Glutamatergic neuron (in vitro differentiated cells): ENCODE data around the gene NTPCR. TPM values are rescaled to one million over a fixed set of nuclear protein-coding genes. Genes with fewer than 3 reads are reported as not detected.
"Not testable (repeated sequence)": the region's sequence is repeated elsewhere in the genome, so short reads cannot be mapped to it uniquely, and the experiment has no call there.

Experiments used
- DNase-seq: peaks from one replicate; pipeline ENCODE4 v3.0.0; 2022
- H3K27ac Mint-ChIP-seq: one replicate; pipeline ENCODE4 v1.8.0; 2020; ENCODE audit warnings: mild to moderate bottlenecking, mixed read lengths, inconsistent platforms; ENCODE audit not compliant: unreplicated experiment
- H3K27me3 Mint-ChIP-seq: one replicate; pipeline ENCODE4 v1.8.0; 2020; ENCODE audit warnings: mild to moderate bottlenecking, moderate library complexity, mixed read lengths, inconsistent platforms; ENCODE audit not compliant: unreplicated experiment
- H3K36me3 Mint-ChIP-seq: one replicate; pipeline ENCODE4 v1.8.0; 2020; ENCODE audit warnings: mild to moderate bottlenecking, mixed read lengths, inconsistent platforms; ENCODE audit not compliant: unreplicated experiment
- H3K4me1 Mint-ChIP-seq: one replicate; pipeline ENCODE4 v1.8.0; 2020; ENCODE audit warnings: mild to moderate bottlenecking, low read depth, mixed read lengths, inconsistent platforms; ENCODE audit not compliant: unreplicated experiment
- H3K4me3 Mint-ChIP-seq: one replicate; pipeline ENCODE4 v1.8.0; 2020; ENCODE audit warnings: mild to moderate bottlenecking, mixed read lengths, inconsistent platforms; ENCODE audit not compliant: unreplicated experiment
- H3K9me3 Mint-ChIP-seq: one replicate; pipeline ENCODE4 v1.8.0; 2020; ENCODE audit warnings: mild to moderate bottlenecking, moderate library complexity, mixed read lengths, inconsistent platforms; ENCODE audit not compliant: unreplicated experiment
- total RNA-seq: library from RNA; stranded (reverse); fragmentation: NEBNext Ultra II Directional; extraction: Animal tissue kit (Norgen Biotek cat#: 25700); gene quantifications from one replicate; pipeline ENCODE4 v1.2.1, GENCODE V29; 2021; ENCODE audit not compliant: unreplicated experiment
- TF ChIP-seq, protein P1 (sequence below): fragments of 200-600 bp; sonication (generic); IDR thresholded peaks from one replicate; pipeline ENCODE4 v1.5.0; 2021; ENCODE audit not compliant: partially characterized antibody, unreplicated experiment

NTPCR gene
- total RNA-seq, 1 donor from 2014 or later, result 40.7 TPM

DNA sequence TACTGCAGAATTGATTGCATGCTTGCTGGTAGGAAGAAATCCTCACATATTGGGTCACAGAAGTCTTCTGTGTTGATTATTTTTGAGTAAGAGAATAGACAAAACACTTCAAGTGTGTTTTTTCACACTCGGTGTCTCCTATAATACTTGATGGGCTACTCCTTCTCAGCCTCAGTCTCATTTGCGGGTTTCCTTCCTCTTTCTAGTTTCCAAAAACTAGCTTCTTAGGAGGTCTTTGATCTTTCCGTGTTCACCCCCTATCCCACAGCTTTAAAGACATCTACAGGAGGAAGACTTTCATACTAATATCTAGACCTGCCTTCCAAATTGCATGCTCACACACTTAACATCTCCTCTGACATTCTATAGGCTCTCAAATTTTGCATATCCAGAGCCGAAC is 40.7 kb upstream of the NTPCR start:
- peaks cover 2% of the 10 kb centered on the region for H3K9me3 Mint-ChIP-seq
- no peak overlapping the region for H3K27ac Mint-ChIP-seq

GRCh38 chr1:232911027-232911599 is 39.3 kb upstream of the NTPCR start:
- Mint-ChIP-seq H3K4me1 (peaks cover 6% of the 10 kb centered on the region), H3K27ac (no peak overlapping the region), H3K27me3 (peaks cover 5% of the 10 kb centered on the region), H3K9me3 (peaks cover 2% of the 10 kb centered on the region), H3K36me3 (no peaks in the 10 kb centered on the region), H3K4me3 (no peak overlapping the region)
- no peak for DNase-seq
- TF ChIP-seq, protein P1, sequence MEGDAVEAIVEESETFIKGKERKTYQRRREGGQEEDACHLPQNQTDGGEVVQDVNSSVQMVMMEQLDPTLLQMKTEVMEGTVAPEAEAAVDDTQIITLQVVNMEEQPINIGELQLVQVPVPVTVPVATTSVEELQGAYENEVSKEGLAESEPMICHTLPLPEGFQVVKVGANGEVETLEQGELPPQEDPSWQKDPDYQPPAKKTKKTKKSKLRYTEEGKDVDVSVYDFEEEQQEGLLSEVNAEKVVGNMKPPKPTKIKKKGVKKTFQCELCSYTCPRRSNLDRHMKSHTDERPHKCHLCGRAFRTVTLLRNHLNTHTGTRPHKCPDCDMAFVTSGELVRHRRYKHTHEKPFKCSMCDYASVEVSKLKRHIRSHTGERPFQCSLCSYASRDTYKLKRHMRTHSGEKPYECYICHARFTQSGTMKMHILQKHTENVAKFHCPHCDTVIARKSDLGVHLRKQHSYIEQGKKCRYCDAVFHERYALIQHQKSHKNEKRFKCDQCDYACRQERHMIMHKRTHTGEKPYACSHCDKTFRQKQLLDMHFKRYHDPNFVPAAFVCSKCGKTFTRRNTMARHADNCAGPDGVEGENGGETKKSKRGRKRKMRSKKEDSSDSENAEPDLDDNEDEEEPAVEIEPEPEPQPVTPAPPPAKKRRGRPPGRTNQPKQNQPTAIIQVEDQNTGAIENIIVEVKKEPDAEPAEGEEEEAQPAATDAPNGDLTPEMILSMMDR, result no peak

More for the DNA sequence above, 40.7 kb upstream of the NTPCR start:
- H3K36me3 Mint-ChIP-seq, result no peaks in the 10 kb centered on the region
- H3K4me1 Mint-ChIP-seq, result peaks cover 6% of the 10 kb centered on the region
- no peak overlapping the region for H3K4me3 Mint-ChIP-seq
- TF ChIP-seq, protein P1, result no peak
- peaks cover 5% of the 10 kb centered on the region for H3K27me3 Mint-ChIP-seq
- no peak for DNase-seq

DNA sequence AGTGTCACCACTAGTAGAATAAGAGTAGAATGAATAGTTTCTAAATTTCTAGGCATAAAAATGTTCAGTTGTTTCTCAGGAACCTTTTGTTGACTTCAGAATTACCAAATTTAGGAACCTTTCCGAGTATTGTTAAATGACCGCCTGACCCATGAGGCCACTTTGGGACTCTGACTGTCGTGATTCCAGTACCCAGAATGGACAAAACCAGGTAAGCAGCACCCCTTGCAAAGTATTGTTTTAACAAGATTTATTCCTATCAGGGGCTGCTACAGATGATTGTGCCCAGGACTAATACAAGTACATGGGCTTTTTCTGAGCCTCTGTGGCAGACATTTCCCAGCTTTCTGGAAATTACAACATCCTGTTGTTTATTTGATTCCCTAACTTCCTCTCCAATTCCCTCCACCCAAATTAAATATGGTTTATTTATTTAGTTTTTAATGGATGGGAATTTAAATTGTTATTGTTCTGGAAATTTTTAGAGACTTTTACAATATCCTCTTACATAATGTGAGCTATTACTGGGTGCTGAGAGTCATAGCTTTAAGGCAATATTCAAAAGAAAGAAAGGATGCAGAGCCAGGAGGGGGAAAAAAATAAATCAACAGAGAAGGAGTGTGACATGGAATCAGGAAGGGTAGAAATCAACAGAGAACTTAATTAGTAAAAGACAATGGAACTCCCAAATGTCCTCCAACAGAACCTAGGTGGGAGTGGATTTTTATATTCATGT is 37.4 kb upstream of the NTPCR start:
- H3K4me3 Mint-ChIP-seq, result no peak overlapping the region
- no peak for DNase-seq
- H3K4me1 Mint-ChIP-seq, result peaks cover 6% of the 10 kb centered on the region
- peaks cover 5% of the 10 kb centered on the region for H3K27me3 Mint-ChIP-seq
- H3K27ac Mint-ChIP-seq, result no peak overlapping the region
- H3K36me3 Mint-ChIP-seq, result no peaks in the 10 kb centered on the region
- TF ChIP-seq, protein P1, result no peak
- peaks cover 2% of the 10 kb centered on the region for H3K9me3 Mint-ChIP-seq

DNA sequence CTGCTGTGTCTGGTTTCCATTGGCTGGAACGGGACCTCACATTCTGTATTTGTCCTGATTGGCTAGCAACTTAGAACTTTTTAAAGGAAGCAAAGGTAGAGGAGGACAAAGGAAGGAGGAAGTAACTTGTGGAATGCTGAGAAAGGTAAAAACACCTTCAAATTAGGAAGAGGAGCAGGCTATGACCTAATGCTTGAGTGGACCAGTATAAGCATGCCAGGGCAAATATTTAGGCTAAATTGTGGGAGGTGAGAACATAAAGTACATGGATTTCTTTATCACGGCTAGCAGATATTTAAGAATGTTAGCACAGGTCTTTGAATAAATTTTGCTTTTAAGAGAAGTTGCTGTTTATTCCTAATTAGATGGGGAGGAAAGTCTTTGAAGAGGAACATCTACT is 36.1 kb upstream of the NTPCR start:
- not testable (repeated sequence) for H3K4me1 Mint-ChIP-seq, H3K36me3 Mint-ChIP-seq, H3K27me3 Mint-ChIP-seq, H3K9me3 Mint-ChIP-seq, DNase-seq, H3K27ac Mint-ChIP-seq, H3K4me3 Mint-ChIP-seq

DNA sequence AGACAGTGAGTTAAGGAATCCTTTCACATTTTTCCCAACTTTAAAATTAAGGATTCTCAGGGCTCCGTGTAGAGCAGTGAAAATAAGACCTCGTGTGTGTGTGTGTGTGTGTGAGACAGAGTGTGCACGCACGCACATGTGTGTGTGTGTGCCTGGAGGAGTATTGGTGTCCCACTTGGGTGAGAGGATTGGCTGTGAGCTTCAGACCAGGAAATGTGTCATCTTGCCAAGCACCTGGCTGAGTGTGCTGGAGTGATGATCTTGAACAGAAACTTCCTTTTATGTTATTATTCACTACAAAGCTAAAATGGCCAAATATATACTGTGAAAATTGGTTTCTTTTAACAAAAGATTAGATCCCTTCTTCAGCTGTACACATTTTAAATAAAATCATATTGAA is 35.2 kb upstream of the NTPCR start:
- no peaks in the 10 kb centered on the region for H3K27me3 Mint-ChIP-seq
- H3K4me1 Mint-ChIP-seq, result no peaks in the 10 kb centered on the region
- DNase-seq, result no peak
- no peaks in the 10 kb centered on the region for H3K9me3 Mint-ChIP-seq
- no peak overlapping the region for H3K4me3 Mint-ChIP-seq
- TF ChIP-seq, protein P1, result no peak
- H3K27ac Mint-ChIP-seq, result no peak overlapping the region
- no peaks in the 10 kb centered on the region for H3K36me3 Mint-ChIP-seq
